ENCODE measurements around the gene CSTF2T.

The CSTF2T gene

DNA sequence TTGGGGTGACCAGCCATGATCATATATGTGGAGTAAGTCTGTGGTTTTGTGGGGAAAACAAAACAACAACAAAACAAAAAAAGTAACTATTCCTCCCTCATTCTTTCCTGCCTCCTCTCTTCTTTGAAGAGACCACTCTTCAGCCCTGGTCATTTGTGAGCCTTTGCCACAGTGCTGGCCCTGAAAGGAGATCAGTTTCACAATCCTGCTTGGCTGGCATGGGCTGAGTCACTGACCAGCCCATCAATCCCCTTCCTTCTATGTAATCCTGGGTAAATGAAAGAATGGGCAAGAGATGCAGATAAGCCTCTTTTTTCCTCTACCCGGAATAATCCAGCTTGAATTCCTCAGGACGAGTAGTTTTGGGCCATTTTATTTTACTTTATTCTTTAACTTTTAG is 13.6 kb downstream of the CSTF2T start:
- no peak for DNase-seq (ENCODE audit: low spot score in 2 of 2)
- H3K4me1 Mint-ChIP-seq = no peaks in the 10 kb centered on the region
- H3K27me3 Mint-ChIP-seq = peaks cover 5% of the 10 kb centered on the region
- no peak for ATAC-seq (ENCODE audit: low read depth)
- H3K9me3 Mint-ChIP-seq = peaks cover 2% of the 10 kb centered on the region
- H3K4me3 Mint-ChIP-seq = no peak overlapping the region
- no peak overlapping the region for H3K27ac Mint-ChIP-seq
- no peaks in the 10 kb centered on the region for H3K36me3 Mint-ChIP-seq

DNA sequence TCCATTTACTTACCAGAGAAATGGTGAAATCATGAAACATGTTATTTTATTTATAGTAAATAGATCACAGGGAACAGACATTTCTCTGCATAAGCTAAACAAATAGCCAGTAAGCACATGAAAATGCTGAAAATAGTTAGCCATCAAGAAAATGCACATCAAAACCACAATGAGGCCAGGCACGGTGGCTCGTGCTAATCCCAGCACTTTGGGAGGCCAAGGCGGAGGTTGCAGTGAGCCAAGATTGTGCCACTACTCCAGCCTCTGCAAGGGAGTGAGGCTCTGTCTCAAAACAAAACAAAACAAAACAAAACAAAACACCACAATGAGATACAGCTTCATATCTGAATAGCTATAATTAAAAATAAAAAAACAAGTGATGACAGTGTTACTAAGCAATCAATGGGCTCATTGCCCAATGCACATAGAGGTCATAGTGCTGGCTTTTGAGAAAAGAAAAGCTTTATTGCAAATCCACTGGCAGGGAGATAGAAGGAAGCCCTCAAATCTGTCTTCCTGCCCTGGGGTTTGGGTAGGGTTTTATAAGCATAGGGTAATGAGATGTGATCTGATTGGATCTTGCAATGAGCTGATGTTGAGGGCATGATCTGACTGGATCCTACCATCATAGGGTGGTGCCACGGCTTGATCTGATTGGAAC is 16.2 kb downstream of the CSTF2T start:
- Mint-ChIP-seq H3K4me3 (no peak overlapping the region), H3K9me3 (no peaks in the 10 kb centered on the region), H3K36me3 (no peaks in the 10 kb centered on the region), H3K4me1 (no peaks in the 10 kb centered on the region), H3K27me3 (peaks cover 9% of the 10 kb centered on the region), H3K27ac (no peak overlapping the region)
- DNase-seq (ENCODE audit: low spot score in 2 of 2) (no peak), ATAC-seq (ENCODE audit: low read depth) (no peak)

DNA sequence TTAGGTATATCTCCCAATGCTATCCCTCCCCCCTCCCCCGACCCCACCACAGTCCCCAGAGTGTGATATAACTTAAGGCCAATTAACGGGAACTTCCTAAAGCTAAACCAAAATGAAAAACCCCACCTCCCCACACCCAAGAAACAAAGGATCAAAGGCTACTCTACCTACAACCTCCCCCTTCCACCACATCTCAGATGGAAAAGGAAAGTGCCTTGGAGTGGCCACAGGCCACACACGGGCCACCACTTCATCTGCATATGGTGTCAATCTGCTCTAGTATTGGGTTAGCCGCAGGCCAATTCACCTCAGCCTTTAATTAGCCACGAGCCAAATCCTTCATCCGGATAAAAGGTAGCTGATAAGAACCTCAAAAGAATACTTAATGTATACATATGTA is 19.6 kb downstream of the CSTF2T start:
- Mint-ChIP-seq H3K27ac (no peak overlapping the region), H3K27me3 (peaks cover 9% of the 10 kb centered on the region), H3K4me1 (no peaks in the 10 kb centered on the region), H3K4me3 (no peak overlapping the region), H3K9me3 (no peaks in the 10 kb centered on the region), H3K36me3 (no peaks in the 10 kb centered on the region)
- no peak for ATAC-seq (ENCODE audit: low read depth)
- DNase-seq (ENCODE audit: low spot score in 2 of 2) = no peak

DNA sequence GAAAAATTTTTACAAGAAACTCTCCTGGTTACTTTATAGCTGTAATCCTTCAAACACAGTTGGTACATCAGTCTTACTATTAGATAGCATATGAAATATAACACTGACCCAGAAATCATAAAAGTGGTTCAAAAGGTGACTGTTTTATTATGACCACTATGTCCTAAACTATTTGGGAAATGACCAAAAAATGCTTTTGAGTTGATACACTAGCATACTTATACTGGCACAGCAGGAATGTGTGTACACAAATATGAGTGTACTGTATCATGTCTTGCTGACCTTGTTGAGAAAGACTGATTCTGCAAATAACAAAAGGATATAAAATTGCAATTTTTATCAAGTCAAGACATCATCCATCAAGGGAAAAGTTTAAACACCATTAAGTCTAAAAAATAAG is 24.3 kb downstream of the CSTF2T start:
- H3K27me3 Mint-ChIP-seq = peaks cover 6% of the 10 kb centered on the region
- peaks cover 2% of the 10 kb centered on the region for H3K9me3 Mint-ChIP-seq
- DNase-seq (ENCODE audit: low spot score in 2 of 2) (no peak), ATAC-seq (ENCODE audit: low read depth) (no peak)
- no peak overlapping the region for H3K27ac Mint-ChIP-seq
- no peaks in the 10 kb centered on the region for H3K36me3 Mint-ChIP-seq
- H3K4me3 Mint-ChIP-seq = no peak overlapping the region
- H3K4me1 Mint-ChIP-seq = no peaks in the 10 kb centered on the region

DNA sequence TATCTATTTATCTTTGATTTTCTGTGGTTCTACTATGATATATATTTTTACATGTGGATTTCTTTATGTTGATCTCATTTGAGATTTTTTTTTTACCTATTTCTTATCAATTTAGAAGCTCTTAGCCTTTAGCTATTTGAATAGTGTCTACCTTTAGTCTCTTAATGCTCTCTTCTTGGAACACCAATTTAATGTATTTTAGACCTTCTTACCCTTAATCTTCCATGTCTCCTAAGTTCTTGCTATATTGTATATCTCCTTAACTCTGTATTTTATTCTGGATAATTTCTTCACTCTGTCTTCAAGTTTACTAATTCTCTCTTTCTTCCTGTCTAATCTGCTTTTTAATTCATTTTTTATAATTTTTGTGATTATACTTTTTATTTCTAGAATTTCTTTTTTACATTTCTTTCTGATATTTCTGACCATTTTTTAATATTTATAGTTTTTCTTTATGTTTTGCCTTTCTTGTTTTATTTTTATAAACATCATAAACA is 27.3 kb downstream of the CSTF2T start:
- ATAC-seq (ENCODE audit: low read depth) (no peak), DNase-seq (ENCODE audit: low spot score in 2 of 2) (no peak)
- Mint-ChIP-seq H3K27me3 (peaks cover 3% of the 10 kb centered on the region), H3K4me1 (no peaks in the 10 kb centered on the region), H3K36me3 (no peaks in the 10 kb centered on the region), H3K4me3 (no peak overlapping the region), H3K27ac (no peak overlapping the region), H3K9me3 (peaks cover 2% of the 10 kb centered on the region)

DNA sequence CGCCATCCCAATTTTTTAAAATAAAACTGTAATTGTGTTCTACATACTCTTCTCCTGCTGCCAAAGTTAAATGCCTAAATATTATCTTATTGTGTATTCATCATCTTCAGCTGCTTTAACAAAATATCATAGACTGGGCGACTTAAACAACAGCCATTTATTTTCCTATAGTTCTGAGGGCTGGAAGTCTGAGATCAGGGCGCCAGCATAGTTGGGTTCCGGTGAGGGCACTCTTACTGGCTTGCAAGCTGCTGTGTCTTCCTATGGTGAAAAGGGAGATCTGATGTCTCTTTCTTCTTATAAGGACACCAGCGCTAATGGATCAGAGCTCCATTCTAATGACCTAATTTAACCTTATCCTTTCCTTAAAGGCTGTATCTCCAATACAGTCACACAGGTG is 30.4 kb downstream of the CSTF2T start:
- Mint-ChIP-seq H3K36me3 (no peaks in the 10 kb centered on the region), H3K4me3 (no peak overlapping the region), H3K27me3 (peaks cover 3% of the 10 kb centered on the region), H3K9me3 (peaks cover 2% of the 10 kb centered on the region), H3K27ac (no peak overlapping the region), H3K4me1 (no peaks in the 10 kb centered on the region)
- DNase-seq (ENCODE audit: low spot score in 2 of 2) = no peak
- ATAC-seq (ENCODE audit: low read depth) = no peak

DNA sequence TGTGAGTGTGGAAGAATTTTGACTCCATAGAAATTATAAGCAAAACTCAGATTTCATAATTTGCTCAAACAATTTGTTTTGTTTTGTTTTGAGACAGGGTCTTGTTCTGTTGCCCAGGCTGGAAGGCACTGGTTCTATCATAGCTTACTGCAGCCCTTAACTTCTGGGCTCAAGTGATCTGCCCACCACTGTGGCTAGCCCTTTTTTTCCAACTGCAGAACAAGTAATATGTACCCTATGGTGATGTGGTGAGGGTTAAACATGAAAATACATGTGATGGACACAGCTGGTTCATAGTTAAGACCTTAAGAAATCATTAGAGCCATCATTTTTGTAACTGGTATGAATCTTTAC is 31.1 kb downstream of the CSTF2T start:
- no peak for ATAC-seq (ENCODE audit: low read depth)
- Mint-ChIP-seq H3K36me3 (no peaks in the 10 kb centered on the region), H3K27me3 (peaks cover 3% of the 10 kb centered on the region), H3K4me1 (no peaks in the 10 kb centered on the region), H3K4me3 (no peak overlapping the region), H3K9me3 (peaks cover 2% of the 10 kb centered on the region), H3K27ac (no peak overlapping the region)
- no peak for DNase-seq (ENCODE audit: low spot score in 2 of 2)

DNA sequence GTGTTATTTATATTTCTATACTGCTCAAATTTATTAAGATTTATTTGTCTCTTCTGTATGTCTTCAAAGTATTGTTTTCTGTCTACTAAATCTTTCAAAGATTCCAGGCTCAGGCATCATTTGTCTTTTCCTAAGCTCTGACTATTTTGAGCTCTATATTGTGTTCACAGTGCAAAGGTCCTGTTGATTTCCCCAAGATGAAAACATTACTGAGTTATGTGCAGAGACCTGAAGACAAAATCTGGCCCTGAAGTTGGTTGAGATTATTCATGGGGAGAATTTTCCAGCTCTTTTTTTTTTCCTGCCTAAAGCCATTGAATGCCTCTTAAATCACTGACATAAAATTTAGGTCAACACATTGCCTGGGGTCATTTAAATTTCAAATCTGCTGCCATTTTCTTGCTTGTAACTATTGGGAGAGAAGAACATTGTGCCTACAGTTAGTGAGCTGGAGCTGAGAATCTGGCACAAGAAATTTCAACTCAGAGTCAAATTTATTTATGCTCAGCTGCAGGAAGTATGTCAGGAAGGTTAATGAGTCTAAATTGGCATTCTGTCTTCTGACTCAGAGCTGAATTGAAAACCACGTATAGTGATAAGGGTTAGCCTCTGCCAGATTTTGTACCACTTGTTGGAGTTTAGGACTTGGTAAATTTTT is 31.6 kb downstream of the CSTF2T start:
- Mint-ChIP-seq H3K9me3 (peaks cover 2% of the 10 kb centered on the region), H3K4me3 (no peak overlapping the region), H3K27ac (no peak overlapping the region), H3K4me1 (no peaks in the 10 kb centered on the region), H3K36me3 (no peaks in the 10 kb centered on the region), H3K27me3 (peaks cover 1% of the 10 kb centered on the region)
- ATAC-seq (ENCODE audit: low read depth) (no peak), DNase-seq (ENCODE audit: low spot score in 2 of 2) (no peak)

DNA sequence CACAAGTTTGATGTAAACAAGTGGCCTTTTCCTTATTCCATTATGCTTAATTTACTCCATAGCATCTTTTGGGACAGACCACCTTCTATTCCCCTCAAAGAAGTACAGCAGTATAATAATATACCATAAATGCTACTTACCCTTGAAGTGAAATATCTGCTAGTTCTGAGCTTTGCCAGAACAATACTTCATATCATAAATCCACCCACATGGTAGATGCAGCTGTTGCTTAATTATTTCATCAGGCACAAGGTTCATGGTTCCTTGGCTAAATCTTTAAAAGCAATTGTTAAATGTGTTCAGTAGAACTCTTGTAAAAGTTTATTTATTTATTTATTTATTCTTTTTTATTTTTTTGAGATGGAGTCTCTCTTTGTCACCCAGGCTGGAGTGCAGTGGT is 32.9 kb downstream of the CSTF2T start:
- Mint-ChIP-seq H3K36me3 (no peaks in the 10 kb centered on the region), H3K27me3 (peaks cover 1% of the 10 kb centered on the region), H3K9me3 (no peaks in the 10 kb centered on the region), H3K27ac (no peak overlapping the region), H3K4me3 (no peak overlapping the region), H3K4me1 (no peaks in the 10 kb centered on the region)
- no peak for DNase-seq (ENCODE audit: low spot score in 2 of 2)
- no peak for ATAC-seq (ENCODE audit: low read depth)

DNA sequence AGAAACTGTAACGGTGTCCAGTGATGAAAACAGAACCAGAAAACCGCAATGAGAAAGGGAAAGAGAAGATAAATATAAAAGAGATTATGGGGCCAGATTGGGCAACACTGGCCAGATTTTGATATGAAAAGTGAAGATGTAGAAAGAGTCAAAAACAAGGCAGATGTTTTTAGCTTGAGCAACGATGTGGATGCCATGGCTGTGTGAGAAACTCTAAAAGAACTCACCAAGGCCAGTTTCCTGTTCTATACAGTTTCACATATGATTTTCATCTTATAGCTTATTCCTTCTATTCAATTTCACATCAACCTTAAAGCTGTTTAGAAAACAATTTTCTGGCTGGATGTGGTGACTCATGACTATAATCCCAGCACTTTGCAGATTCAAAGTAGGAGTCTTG is 36.3 kb downstream of the CSTF2T start:
- Mint-ChIP-seq H3K36me3 (no peaks in the 10 kb centered on the region), H3K27me3 (peaks cover 3% of the 10 kb centered on the region), H3K4me3 (no peak overlapping the region), H3K4me1 (no peaks in the 10 kb centered on the region), H3K9me3 (no peaks in the 10 kb centered on the region), H3K27ac (no peak overlapping the region)
- DNase-seq (ENCODE audit: low spot score in 2 of 2) (no peak), ATAC-seq (ENCODE audit: low read depth) (no peak)

DNA sequence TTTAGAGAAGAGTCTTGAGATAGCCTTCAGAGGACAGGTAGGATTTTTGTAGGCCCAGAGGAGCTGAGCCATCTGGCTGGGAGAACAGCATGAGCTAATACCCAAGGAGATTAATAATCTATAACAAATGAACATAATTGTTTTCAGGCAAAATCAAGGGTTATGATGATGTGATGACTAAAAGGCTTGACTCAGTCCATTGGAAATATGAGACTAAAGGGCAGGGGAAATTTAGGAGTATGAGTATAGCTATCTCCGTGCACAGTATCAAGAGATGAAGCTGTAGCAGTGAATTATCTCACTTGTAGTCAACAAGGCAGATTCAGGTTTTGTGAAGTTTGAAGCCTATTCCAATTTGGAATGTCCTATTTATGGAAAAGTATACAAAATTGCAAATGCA is 40.1 kb downstream of the CSTF2T start:
- no peak for DNase-seq (ENCODE audit: low spot score in 2 of 2)

DNA sequence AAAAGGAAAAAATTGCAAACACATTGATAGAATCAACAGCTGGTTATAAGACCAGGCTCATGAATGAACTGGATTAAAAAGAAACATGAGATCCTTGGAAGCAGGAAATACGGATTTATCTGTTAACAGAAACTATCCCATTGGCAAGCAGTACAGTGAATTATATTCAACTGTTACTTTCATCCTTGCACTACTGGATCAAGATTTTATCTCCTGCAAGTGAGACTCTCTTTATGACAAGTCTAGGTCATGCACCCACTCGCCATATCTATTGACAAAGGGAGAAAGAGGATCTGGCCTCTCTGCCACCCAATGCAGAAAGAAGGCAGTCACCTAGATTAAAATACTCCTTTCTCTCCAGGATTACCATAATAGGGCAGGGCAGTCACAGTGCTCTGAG is 41.4 kb downstream of the CSTF2T start:
- no peak overlapping the region for H3K4me3 Mint-ChIP-seq
- no peaks in the 10 kb centered on the region for H3K9me3 Mint-ChIP-seq
- ATAC-seq (ENCODE audit: low read depth) (no peak), DNase-seq (ENCODE audit: low spot score in 2 of 2) (no peak)
- no peaks in the 10 kb centered on the region for H3K4me1 Mint-ChIP-seq
- H3K27ac Mint-ChIP-seq = no peak overlapping the region
- H3K27me3 Mint-ChIP-seq = peaks cover 2% of the 10 kb centered on the region
- no peaks in the 10 kb centered on the region for H3K36me3 Mint-ChIP-seq

More for the DNA sequence above, 40.1 kb downstream of the CSTF2T start:
- Mint-ChIP-seq H3K4me3 (no peak overlapping the region), H3K27me3 (peaks cover 2% of the 10 kb centered on the region), H3K36me3 (no peaks in the 10 kb centered on the region), H3K4me1 (no peaks in the 10 kb centered on the region), H3K9me3 (no peaks in the 10 kb centered on the region), H3K27ac (no peak overlapping the region)
- ATAC-seq (ENCODE audit: low read depth) = no peak

DNA sequence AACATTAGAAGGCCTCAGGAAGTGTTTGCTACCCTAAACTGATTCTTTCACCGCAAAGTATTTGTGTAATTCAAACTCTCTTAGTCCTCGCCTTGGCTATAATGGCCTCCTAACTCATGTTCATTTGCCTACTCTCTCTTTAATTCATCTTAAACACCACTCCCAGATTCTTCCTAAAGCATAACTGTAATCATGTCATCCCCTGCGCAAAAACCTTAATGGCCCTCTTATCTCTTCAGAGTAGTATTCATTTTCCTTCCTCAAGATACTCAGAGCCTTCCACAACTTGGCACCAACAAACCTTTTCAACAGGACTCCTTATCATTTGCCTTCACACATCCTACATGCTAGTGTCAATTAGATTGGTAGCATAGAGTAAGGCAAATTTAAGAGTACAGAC is 42.9 kb downstream of the CSTF2T start:
- H3K9me3 Mint-ChIP-seq = no peaks in the 10 kb centered on the region
- ATAC-seq (ENCODE audit: low read depth) = no peak

DNA sequence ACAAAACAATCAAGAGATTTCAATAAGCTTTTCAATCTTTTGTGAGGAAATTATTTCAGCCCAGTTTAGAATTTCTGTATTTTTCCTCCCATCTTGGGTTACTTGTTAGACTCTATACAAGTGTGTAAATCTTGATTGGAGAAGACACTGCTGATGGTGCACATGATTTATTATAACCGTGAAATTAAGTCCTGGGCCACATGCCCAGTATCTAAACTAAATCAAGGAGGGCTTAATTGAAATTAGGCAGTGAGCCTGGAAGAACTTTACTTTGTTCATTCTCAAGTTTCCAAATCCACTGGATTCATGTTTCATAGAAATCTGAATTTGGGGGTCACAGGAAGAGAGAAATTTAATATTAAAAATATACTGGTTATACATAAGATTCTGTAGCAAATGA is 44.5 kb downstream of the CSTF2T start:
- Mint-ChIP-seq H3K4me1 (no peaks in the 10 kb centered on the region), H3K36me3 (no peaks in the 10 kb centered on the region), H3K27me3 (peaks cover 2% of the 10 kb centered on the region), H3K27ac (no peak overlapping the region), H3K4me3 (no peak overlapping the region), H3K9me3 (no peaks in the 10 kb centered on the region)
- ATAC-seq (ENCODE audit: low read depth) (no peak), DNase-seq (ENCODE audit: low spot score in 2 of 2) (no peak)

More for the DNA sequence above, 42.9 kb downstream of the CSTF2T start:
- Mint-ChIP-seq H3K36me3 (no peaks in the 10 kb centered on the region), H3K27ac (no peak overlapping the region), H3K4me1 (no peaks in the 10 kb centered on the region), H3K27me3 (peaks cover 2% of the 10 kb centered on the region), H3K4me3 (no peak overlapping the region)
- DNase-seq (ENCODE audit: low spot score in 2 of 2) = no peak

DNA sequence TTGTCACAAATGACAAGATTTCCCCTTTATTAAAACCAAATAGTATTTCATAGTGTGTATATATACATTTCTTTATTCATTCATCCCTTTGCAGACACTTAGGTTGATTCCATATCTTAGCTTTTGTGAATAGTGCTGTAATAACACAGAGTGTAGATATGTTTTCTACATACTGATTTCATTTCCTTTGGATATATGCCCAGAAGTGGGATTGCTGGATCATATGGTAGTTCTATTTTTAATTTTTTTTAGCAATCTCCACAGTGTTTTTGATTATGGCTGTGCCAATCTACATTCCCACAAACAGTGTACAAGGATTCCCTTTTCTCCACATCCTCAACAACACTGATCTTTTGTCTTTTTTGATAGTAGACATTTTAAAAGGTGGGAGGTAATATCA is 46.4 kb downstream of the CSTF2T start:
- no peaks in the 10 kb centered on the region for H3K4me1 Mint-ChIP-seq
- H3K4me3 Mint-ChIP-seq = no peak overlapping the region
- H3K27me3 Mint-ChIP-seq = no peaks in the 10 kb centered on the region
- ATAC-seq (ENCODE audit: low read depth) (no peak), DNase-seq (ENCODE audit: low spot score in 2 of 2) (no peak)
- H3K9me3 Mint-ChIP-seq = no peaks in the 10 kb centered on the region
- no peaks in the 10 kb centered on the region for H3K36me3 Mint-ChIP-seq
- H3K27ac Mint-ChIP-seq = no peak overlapping the region

All from memory B cell (primary cell).